Activated CD8-positive, alpha-beta T cell treated with anti-CD3 and anti-CD28 coated beads for 36 hours (primary cell): ENCODE results near the gene RIN3. TPM values are rescaled to one million over a fixed set of nuclear protein-coding genes. Genes with fewer than 3 reads are reported as not detected.

Experiments used
- ATAC-seq: fragments of 200-7000 bp; cut with Tn5 transposase; one replicate; pipeline ENCODE4 v1.10.0; 2021; ENCODE audit warnings: mild to moderate bottlenecking, moderate library complexity
- CTCF ChIA-PET: fragments of 350-600 bp; sonication (Branson Sonifier 250); formaldehyde crosslinking; loops from one replicate; lab custom pipeline; 2021; ENCODE audit warnings: antibody characterized with exemption; lab: Charles Lee
- POLR2A ChIA-PET: fragments of 350-600 bp; sonication (Branson Sonifier 250); formaldehyde crosslinking; loops from one replicate; lab custom pipeline; 2021; ENCODE audit warnings: antibody characterized with exemption; lab: Charles Lee
- DNase-seq: peaks from one replicate; pipeline ENCODE4 v3.0.0-alpha.2; 2020
- H3K27ac Mint-ChIP-seq: one replicate; pipeline ENCODE4 v1.8.0; 2021; ENCODE audit warnings: mild to moderate bottlenecking, mixed read lengths
- H3K27me3 Mint-ChIP-seq: one replicate; pipeline ENCODE4 v1.8.0; 2021; ENCODE audit warnings: mixed read lengths
- H3K36me3 Mint-ChIP-seq: one replicate; pipeline ENCODE4 v1.8.0; 2021; ENCODE audit warnings: low read depth, mixed read lengths
- H3K4me1 Mint-ChIP-seq: one replicate; pipeline ENCODE4 v1.8.0; 2021; ENCODE audit warnings: low read depth, mixed read lengths
- H3K4me3 Mint-ChIP-seq: one replicate; pipeline ENCODE4 v1.8.0; 2021; ENCODE audit warnings: mild to moderate bottlenecking, moderate library complexity, mixed read lengths
- H3K9me3 Mint-ChIP-seq: one replicate; pipeline ENCODE4 v1.8.0; 2021; ENCODE audit warnings: mixed read lengths
- intact Hi-C: fragments of 100-400 bp; cut with micrococcal nuclease; formaldehyde crosslinking; loops from one replicate; pipeline ENCODE4 v1.10.0; 2022
- total RNA-seq, 2 experiments: library from RNA; stranded (reverse); gene quantifications; one replicate each; pipeline ENCODE4 v1.2.3, GENCODE V29; 2021
- TF ChIP-seq, protein P1 (sequence below): fragments of 200-600 bp; IDR thresholded peaks from one replicate; pipeline ENCODE4 v1.8.0; 2022; ENCODE audit warnings: antibody characterized with exemption, mild to moderate bottlenecking

Gene RIN3
- total RNA-seq, 2 experiments from 2014 or later, result 61.3 to 62.4 TPM

GRCh38 chr14:92493024-92493423 lies 20.6 kb upstream of the RIN3 start:
- Mint-ChIP-seq H3K4me1 (peaks cover 3% of the 10 kb centered on the region), H3K27me3 (no peaks in the 10 kb centered on the region), H3K36me3 (no peaks in the 10 kb centered on the region), H3K9me3 (no peaks in the 10 kb centered on the region), H3K27ac (no peak overlapping the region), H3K4me3 (no peak overlapping the region)
- ChIA-PET POLR2A (no interaction called here), CTCF (no interaction called here)
- no peak for ATAC-seq
- TF ChIP-seq, protein P1, sequence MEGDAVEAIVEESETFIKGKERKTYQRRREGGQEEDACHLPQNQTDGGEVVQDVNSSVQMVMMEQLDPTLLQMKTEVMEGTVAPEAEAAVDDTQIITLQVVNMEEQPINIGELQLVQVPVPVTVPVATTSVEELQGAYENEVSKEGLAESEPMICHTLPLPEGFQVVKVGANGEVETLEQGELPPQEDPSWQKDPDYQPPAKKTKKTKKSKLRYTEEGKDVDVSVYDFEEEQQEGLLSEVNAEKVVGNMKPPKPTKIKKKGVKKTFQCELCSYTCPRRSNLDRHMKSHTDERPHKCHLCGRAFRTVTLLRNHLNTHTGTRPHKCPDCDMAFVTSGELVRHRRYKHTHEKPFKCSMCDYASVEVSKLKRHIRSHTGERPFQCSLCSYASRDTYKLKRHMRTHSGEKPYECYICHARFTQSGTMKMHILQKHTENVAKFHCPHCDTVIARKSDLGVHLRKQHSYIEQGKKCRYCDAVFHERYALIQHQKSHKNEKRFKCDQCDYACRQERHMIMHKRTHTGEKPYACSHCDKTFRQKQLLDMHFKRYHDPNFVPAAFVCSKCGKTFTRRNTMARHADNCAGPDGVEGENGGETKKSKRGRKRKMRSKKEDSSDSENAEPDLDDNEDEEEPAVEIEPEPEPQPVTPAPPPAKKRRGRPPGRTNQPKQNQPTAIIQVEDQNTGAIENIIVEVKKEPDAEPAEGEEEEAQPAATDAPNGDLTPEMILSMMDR, result no peak
- intact Hi-C loops, result no loop called here
- no peak for DNase-seq

GRCh38 chr14:92493492-92493891 lies 20.1 kb upstream of the RIN3 start:
- intact Hi-C loops, result no loop called here
- Mint-ChIP-seq H3K4me3 (no peak overlapping the region), H3K27me3 (no peaks in the 10 kb centered on the region), H3K4me1 (peaks cover 3% of the 10 kb centered on the region), H3K36me3 (no peaks in the 10 kb centered on the region), H3K9me3 (no peaks in the 10 kb centered on the region), H3K27ac (no peak overlapping the region)
- POLR2A ChIA-PET, result interaction anchor here (1.0 kb wide), 1 partner anchor 36 kb away, joined by 4 read pairs; no protein-coding TSS in a partner anchor
- DNase-seq (no peak), ATAC-seq (no peak)
- TF ChIP-seq, protein P1, result no peak
- CTCF ChIA-PET, result no interaction called here

- no peaks in the 10 kb centered on the region for H3K9me3 Mint-ChIP-seq
- no peak for ATAC-seq
- CTCF ChIA-PET, result interaction anchor here (0.7 to 1.1 kb wide), 2 partner anchors 10 to 13 kb away, joined by 3 to 4 read pairs; no protein-coding TSS in a partner anchor
These were observed 19.1 kb upstream of the RIN3 start for GRCh38 chr14:92494512-92494911.

GRCh38 chr14:92495027-92495426 lies 18.6 kb upstream of the RIN3 start:
- DNase-seq (no peak), ATAC-seq (no peak)
- Mint-ChIP-seq H3K27ac (no peak overlapping the region), H3K36me3 (no peaks in the 10 kb centered on the region), H3K4me3 (no peak overlapping the region), H3K9me3 (no peaks in the 10 kb centered on the region), H3K27me3 (no peaks in the 10 kb centered on the region), H3K4me1 (peaks cover 3% of the 10 kb centered on the region)
- ChIA-PET POLR2A (interaction anchor here (1.3 kb wide), 1 partner anchor 18 kb away, joined by 3 read pairs; no protein-coding TSS in a partner anchor), CTCF (interaction anchor here (0.7 to 1.1 kb wide), 2 partner anchors 10 to 14 kb away, joined by 3 to 4 read pairs; no protein-coding TSS in a partner anchor)
- intact Hi-C loops, result no loop called here
- TF ChIP-seq, protein P1, result no peak

More at GRCh38 chr14:92494512-92494911, 19.1 kb upstream of the RIN3 start:
- H3K27me3 Mint-ChIP-seq, result no peaks in the 10 kb centered on the region
- TF ChIP-seq, protein P1, result no peak
- no peaks in the 10 kb centered on the region for H3K36me3 Mint-ChIP-seq
- H3K4me1 Mint-ChIP-seq, result peaks cover 3% of the 10 kb centered on the region
- H3K27ac Mint-ChIP-seq, result no peak overlapping the region
- intact Hi-C loops, result no loop called here
- POLR2A ChIA-PET, result interaction anchor here (1.0 to 1.3 kb wide), 2 partner anchors 18 to 35 kb away, joined by 3 to 4 read pairs; no protein-coding TSS in a partner anchor
- DNase-seq, result no peak
- H3K4me3 Mint-ChIP-seq, result no peak overlapping the region

DNA sequence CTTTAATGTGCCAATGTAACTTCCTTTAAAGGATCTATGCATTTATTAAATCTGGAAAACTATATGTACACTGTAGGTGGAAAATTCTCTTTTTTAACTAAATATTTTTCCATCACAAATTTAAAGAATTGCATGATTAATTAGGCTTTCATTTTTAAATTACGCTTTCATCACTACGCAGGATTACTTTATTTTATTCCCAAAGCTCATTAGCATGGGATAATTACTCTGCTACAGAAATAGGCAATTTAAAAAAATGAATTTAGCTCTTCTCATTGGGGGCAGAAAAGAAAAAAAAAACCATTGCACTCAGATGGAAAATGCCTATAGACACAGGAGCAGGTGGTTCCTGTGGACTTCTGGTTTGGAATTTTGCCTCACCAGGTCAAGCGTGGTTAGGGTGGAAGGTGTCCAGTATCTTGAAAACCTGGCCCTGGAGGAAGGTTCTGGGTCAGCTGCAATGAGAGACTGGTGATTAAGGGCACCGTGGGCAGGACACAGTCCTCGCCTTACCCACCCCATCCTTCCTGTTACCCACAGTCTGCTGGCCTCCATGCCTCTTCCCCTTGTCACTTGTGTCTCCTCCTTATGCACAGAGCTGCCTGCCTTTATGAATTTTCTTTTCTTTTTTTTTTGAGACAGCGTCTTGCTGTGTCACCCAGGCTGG lies 17.3 kb upstream of the RIN3 start:
- TF ChIP-seq, protein P1, result no peak
- H3K36me3 Mint-ChIP-seq, result no peaks in the 10 kb centered on the region
- ChIA-PET POLR2A (no interaction called here), CTCF (interaction anchor here (1.5 kb wide), 1 partner anchor 23 kb away, joined by 4 read pairs; no protein-coding TSS in a partner anchor)
- H3K9me3 Mint-ChIP-seq, result no peaks in the 10 kb centered on the region
- intact Hi-C loops, result no loop called here
- peaks cover 3% of the 10 kb centered on the region for H3K4me1 Mint-ChIP-seq
- H3K27ac Mint-ChIP-seq, result no peak overlapping the region
- H3K4me3 Mint-ChIP-seq, result no peak overlapping the region
- ATAC-seq, result no peak
- no peaks in the 10 kb centered on the region for H3K27me3 Mint-ChIP-seq
- no peak for DNase-seq
